ENCODE data around the gene NSL1.
"Not testable (repeated sequence)": the region's sequence is repeated elsewhere in the genome, so short reads cannot be mapped to it uniquely, and the experiment has no call there.

The NSL1 gene

DNA sequence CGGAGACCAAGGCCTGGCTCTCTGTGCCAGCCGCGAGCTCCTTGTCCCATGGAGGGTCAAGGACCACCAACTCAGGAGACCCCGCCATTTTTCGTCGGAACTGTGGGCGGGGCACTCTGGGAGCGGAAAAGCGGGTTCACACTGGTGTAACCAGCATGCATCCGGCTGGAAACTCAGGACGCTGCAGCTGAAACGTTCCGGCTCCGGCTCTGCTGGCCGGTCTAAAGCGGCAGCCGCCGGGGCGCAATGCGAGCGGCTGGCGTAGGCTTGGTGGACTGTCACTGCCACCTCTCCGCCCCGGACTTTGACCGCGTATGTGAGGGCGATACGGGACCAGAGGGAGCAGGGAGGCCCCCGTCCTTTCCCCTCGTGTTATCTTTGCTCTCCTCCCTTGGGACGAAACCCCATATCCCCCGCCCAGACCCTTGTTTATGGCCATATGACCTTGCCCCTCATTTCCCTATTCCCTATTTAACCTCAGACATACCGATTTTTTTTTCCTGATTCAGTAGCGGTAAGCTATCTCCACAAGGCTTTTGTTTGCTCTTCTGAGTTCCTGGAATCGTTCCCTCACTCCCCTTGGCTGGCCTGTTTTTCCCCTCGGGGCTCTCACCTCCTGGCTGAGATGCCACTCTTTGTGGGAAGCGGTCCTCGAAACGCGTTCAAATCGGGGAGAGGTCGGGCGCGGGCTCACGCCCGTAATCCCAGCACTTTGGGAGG lies at the start of gene NSL1, which contains the start of gene TATDN3:
TSS of gene NSL1 (minus strand) at position 102 of the 720 bp plus-strand sequence. CDS start at position 88, 14 bp downstream.
TSS of gene TATDN3 (plus strand) at position 219 of the 720 bp plus-strand sequence. CDS start at position 247, 28 bp downstream.
- peak; percentile 53 for DNase-seq

DNA sequence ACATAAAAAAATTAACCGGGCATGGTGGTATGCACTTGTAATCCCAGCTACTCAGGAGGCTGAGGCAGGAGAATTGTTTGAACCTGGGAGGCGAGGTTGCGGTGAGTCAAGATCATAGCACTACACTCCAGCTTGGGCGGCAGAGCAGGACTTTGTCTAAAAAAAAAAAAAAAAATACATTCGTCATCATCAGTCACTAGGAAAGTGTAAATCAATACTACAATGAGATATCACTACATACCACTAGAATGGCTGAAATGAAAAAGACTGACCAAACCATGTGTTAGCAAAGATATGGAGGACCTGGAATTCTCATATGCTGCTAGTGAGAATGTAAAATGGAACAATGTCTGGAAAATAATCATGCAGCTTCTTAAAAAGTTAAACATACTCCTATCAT lies 46.6 kb upstream of the NSL1 start:
- no peak for DNase-seq

GRCh38 chr1:212833211-212834207 lies 41.9 kb upstream of the NSL1 start:
- not testable (repeated sequence) for DNase-seq

- DNase-seq: no peak
These were observed 36.8 kb upstream of the NSL1 start for GRCh38 chr1:212828395-212828794.

DNA sequence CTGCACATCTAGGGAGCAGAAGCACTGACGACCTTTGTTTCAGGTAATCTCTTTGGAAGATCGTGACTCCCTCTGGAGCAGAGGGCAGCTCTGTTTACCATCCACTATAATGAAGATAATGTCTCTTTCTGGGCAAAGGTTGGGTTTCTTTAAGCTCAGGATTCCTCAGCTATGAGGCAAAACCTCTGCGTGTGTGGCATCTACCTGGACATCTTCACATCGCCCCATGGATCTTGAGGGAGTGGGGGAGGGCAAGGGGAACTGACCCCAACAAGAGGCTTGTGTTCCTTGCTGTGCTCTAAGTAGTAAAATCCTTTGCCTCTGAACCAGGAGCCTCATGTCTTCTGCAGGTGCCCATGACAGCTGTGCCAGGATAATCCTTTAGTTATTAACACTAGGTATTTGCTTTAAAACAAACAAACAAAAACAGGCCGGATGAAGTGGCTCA lies 36.3 kb upstream of the NSL1 start:
- no peak for DNase-seq

DNA sequence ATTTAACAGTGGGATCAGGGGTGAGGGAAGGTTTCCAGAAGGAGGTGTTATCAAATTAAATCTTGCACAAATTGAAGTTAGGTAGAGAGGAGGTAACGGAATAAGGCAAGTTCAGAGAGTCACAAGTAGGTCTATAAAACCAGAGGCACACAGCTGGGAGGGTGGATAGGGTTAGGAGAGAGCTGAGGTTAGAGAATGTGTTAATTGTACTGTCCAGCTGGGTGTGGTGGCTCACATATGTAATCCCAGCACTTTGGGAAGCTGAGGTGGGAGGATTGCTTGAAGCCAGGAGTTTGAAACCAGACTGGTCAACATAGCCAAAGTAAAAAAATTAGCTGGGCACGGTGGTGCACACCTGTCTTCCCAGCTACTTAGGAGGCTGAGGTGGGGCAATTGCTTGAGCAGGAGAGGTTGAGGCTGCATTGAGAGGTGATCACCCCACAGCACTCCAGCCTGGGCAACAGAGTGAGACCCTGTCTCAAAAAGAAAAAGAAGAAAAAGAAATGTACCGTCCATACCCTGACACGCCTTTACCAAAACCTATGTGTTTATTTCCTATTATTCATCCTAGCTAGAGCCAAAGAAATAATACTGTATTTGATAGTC lies 35.7 kb upstream of the NSL1 start:
- DNase-seq: no peak

GRCh38 chr1:212825798-212826452 lies 34.3 kb upstream of the NSL1 start:
- no peak for DNase-seq

- DNase-seq: no peak
These were observed 32.6 kb upstream of the NSL1 start for GRCh38 chr1:212824201-212824600.

- DNase-seq: no peak
These were observed 31.4 kb upstream of the NSL1 start for GRCh38 chr1:212822956-212823355.

- DNase-seq: no peak
These were observed 29.4 kb upstream of the NSL1 start for GRCh38 chr1:212820969-212821368.

DNA sequence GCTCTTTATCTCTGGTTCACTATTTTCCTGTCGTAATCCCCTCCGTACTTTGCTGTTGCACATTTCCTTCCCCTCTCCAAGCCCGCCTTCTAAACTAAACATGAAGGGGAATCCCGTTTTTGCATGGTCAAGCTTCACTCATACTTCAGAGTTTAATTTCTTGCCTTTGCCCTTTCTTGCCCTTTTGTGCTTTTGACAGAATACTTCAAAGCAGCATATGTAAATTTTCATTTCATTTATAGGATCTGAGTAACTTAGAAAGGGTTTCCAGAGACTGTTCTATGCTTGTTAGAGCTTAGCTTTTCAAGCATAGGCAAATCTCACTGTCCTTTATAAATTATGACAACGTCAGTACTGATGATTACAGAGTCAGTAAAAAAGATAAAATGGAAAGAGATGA lies 28.1 kb upstream of the NSL1 start:
- DNase-seq: no peak

- DNase-seq: no peak
These were observed 25.1 kb upstream of the NSL1 start for GRCh38 chr1:212816567-212817278.

GRCh38 chr1:212814537-212815334 lies 23.2 kb upstream of the NSL1 start:
- DNase-seq: no peak

DNA sequence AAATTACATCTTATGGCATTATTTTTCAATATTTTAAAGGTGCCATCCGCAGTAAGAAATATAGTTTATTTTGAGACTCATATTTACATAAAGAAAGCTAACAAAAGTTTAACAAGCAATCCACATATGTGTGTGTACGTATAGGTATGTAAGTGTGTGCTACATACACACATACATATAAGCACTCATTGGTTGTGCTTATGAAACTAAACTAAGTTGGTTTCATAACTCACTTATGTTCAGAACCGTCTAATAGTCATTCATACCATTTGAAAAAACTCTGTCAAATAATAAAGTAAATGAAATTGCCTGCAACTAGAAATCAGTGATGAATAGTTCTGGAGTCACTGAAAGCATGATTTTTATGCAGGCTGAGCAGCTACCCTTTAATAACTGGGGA lies 14.2 kb upstream of the NSL1 start:
- DNase-seq: no peak

DNA sequence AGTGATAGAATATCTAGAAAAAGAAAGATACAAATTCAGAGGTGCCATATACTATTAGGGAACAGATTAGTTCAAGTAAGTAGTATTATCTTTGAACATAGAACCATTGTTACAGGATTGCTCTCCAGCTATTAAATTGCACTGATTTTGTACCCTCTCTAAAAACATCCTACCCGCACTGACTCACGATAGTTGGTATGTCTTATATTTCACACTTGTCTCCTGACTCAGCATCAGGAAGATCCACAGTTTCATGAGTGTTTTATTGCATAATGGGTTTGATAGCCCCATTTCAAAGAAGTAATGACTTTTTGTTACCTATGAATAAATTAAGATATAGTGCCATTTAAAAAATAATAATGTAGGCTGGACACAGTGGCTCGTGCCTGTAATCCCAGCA lies 6.1 kb upstream of the NSL1 start:
- DNase-seq: no peak

DNA sequence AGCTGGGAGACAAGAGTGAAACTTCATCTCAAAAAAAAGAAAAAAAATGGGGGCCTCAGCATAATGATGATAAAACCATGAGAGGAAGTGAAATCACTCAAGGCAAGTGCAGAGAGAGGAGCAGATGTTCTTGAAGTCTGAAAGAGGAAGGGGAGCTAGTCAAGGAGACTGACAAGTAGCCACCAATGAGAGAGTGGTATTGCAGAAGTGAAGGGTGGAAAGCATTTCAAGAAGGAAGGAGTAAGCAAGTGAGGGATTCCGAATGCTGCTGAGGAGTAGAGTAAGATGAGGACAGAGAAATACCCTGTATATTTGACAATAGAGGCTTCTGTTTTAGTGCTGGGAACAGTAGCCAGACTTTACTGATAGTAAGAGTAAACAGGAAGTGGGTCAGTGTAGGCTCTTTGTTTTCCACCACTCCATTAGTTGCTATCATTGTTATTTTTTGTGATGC lies 3.0 kb upstream of the NSL1 start:
- DNase-seq: no peak

GRCh38 chr1:212792396-212792908 lies 875 bp upstream of the NSL1 start:
- DNase-seq: no peak

DNA sequence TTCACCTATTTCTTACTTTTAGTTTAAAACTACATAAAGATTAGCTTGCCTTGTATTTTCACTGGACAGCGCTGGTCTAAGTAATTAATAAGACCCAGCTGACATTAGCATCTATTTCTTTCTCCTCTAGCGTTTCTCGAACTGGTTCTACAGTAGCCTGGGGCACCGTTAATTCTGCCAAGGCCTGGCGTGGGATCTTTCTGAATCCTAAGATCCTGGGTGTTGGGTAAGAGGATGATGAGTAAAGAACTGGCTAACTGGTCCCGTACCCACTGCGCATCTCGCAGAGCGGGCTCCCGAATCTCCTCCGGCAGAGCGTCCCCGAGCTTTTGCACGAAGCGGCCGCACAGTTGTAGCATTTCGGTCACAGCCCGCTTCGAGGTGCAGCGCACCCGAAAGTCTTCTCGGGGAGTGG lies 309 bp downstream of the NSL1 start:
- peak; percentile 41 for DNase-seq

DNA sequence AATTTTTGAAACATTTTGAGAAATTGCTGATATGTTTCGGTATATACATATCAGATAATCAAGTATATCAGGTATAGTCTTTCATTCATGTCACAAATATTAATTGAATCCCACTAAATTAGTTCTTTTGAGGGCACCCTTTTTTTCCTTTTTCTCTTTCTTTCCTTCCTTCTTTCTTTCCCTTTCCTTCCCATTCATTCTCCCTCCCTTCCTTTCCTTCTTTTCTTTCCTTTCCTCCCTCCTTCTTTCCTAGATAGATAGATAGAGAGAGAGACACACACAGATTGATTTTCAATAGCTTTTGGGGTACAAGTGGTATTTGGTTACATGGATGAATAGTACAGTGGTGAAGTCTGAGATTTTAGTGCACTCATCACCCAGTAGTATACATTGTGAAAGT lies 5.7 kb downstream of the NSL1 start:
- DNase-seq: no peak

GRCh38 chr1:212783976-212784375 lies 7.6 kb downstream of the NSL1 start:
- no peak for DNase-seq
